GM23338 (cell line): Measurements from ENCODE around the gene COPZ1. TPM values are rescaled to one million over a fixed set of nuclear protein-coding genes. Genes with fewer than 3 reads are reported as not detected.

Experiments
- ATAC-seq: fragments of 200-7000 bp; cut with Tn5 transposase; 3 replicates; pipeline ENCODE4 v1.9.1; 2020
- DNase-seq: peaks from one replicate; pipeline ENCODE4 v3.0.0-alpha.2; 2015; ENCODE audit warnings: low spot score
- H2AFZ ChIP-seq: fragments of 200-600 bp; sonication (generic); 2 replicates; pipeline ENCODE4 v1.8.0; 2016; ENCODE audit warnings: antibody characterized with exemption, mild to moderate bottlenecking, moderate library complexity
- H3F3A ChIP-seq: fragments of 200-600 bp; sonication (generic); replicated peaks from 2 replicates; pipeline ENCODE4 v1.8.0; 2017; ENCODE audit warnings: antibody characterized with exemption, mixed run types, low read depth
- H3K27ac ChIP-seq: fragments of 200-600 bp; sonication (generic); 2 replicates; pipeline ENCODE4 v1.6.1; 2016; ENCODE audit warnings: low read depth
- H3K27me3 ChIP-seq: fragments of 200-600 bp; sonication (generic); 2 replicates; pipeline ENCODE4 v1.8.0; 2016; ENCODE audit warnings: mild to moderate bottlenecking, mixed run types, moderate library complexity; ENCODE audit not compliant: insufficient read depth
- H3K36me3 ChIP-seq: fragments of 200-600 bp; sonication (generic); 2 replicates; pipeline ENCODE4 v1.8.0; 2016; ENCODE audit warnings: mild to moderate bottlenecking; ENCODE audit not compliant: insufficient read depth
- H3K4me1 ChIP-seq: fragments of 200-600 bp; sonication (generic); 2 replicates; pipeline ENCODE4 v1.8.0; 2016; ENCODE audit warnings: mild to moderate bottlenecking, moderate library complexity; ENCODE audit not compliant: insufficient read depth
- H3K4me2 ChIP-seq: fragments of 200-600 bp; sonication (generic); 2 replicates; pipeline ENCODE4 v1.7.1; 2017; ENCODE audit warnings: mixed run types
- H3K4me3 ChIP-seq: fragments of 200-600 bp; sonication (generic); 2 replicates; pipeline ENCODE4 v1.6.1; 2016; ENCODE audit warnings: mixed run types
- H3K79me2 ChIP-seq: fragments of 200-600 bp; sonication (generic); replicated peaks from 2 replicates; pipeline ENCODE4 v1.8.0; 2017; ENCODE audit warnings: mild to moderate bottlenecking; ENCODE audit not compliant: insufficient read depth
- H3K9me2 ChIP-seq: fragments of 200-600 bp; sonication (generic); 2 replicates; pipeline ENCODE4 v1.8.0; 2017; ENCODE audit not compliant: insufficient read depth
- H4K20me1 ChIP-seq: fragments of 200-600 bp; sonication (generic); replicated peaks from 2 replicates; pipeline ENCODE4 v1.8.0; 2017; ENCODE audit warnings: mild to moderate bottlenecking; ENCODE audit not compliant: insufficient read depth
- H3K27ac Mint-ChIP-seq: 2 replicates; pipeline ENCODE4 v1.8.0; 2020; ENCODE audit warnings: inconsistent platforms, mild to moderate bottlenecking, moderate library complexity, mixed read lengths
- H3K27me3 Mint-ChIP-seq: 3 replicates; pipeline ENCODE4 v1.8.0; 2022; ENCODE audit warnings: low read depth, mild to moderate bottlenecking, moderate library complexity, mixed read lengths, inconsistent platforms; ENCODE audit not compliant: insufficient read depth, poor library complexity
- H3K36me3 Mint-ChIP-seq: 3 replicates; pipeline ENCODE4 v1.8.0; 2021; ENCODE audit warnings: low read depth, mild to moderate bottlenecking, inconsistent platforms, moderate library complexity, mixed read lengths
- H3K4me1 Mint-ChIP-seq: 3 replicates; pipeline ENCODE4 v1.8.0; 2020; ENCODE audit warnings: mild to moderate bottlenecking, inconsistent platforms, mixed read lengths
- H3K4me3 Mint-ChIP-seq: 3 replicates; pipeline ENCODE4 v1.8.0; 2021; ENCODE audit warnings: moderate library complexity, mild to moderate bottlenecking, inconsistent platforms, mixed read lengths
- H3K9me3 Mint-ChIP-seq: 3 replicates; pipeline ENCODE4 v1.8.0; 2020; ENCODE audit warnings: moderate library complexity, mild to moderate bottlenecking, inconsistent platforms, mixed read lengths
- CREB1 ChIP-seq: fragments of 250-450 bp; sonication (Bioruptor Pico); IDR thresholded peaks from 2 replicates; pipeline ENCODE4 v1.5.0; 2020; ENCODE audit warnings: low read depth, mild to moderate bottlenecking, moderate library complexity
- ETS1 ChIP-seq: IDR thresholded peaks from 2 replicates; pipeline ENCODE4 v1.6.1; 2016; ENCODE audit warnings: antibody characterized with exemption
- NANOG ChIP-seq: IDR thresholded peaks from 2 replicates; pipeline ENCODE4 v1.6.1; 2016; ENCODE audit warnings: antibody characterized with exemption, borderline replicate concordance
- POLR2AphosphoS5 ChIP-seq: IDR thresholded peaks from 2 replicates; pipeline ENCODE4 v1.6.1; 2016; ENCODE audit warnings: antibody characterized with exemption, low read depth
- REST ChIP-seq: IDR thresholded peaks from one replicate; pipeline ENCODE4 v1.6.1; 2018; ENCODE audit warnings: antibody characterized with exemption; ENCODE audit not compliant: unreplicated experiment
- STAT1 ChIP-seq: IDR thresholded peaks from one replicate; pipeline ENCODE4 v1.6.1; 2016; ENCODE audit warnings: antibody characterized with exemption; ENCODE audit not compliant: unreplicated experiment
- ZNF331 ChIP-seq: fragments of 250-450 bp; sonication (Bioruptor Pico); IDR thresholded peaks from 2 replicates; pipeline ENCODE4 v1.5.0; 2020; ENCODE audit warnings: low read depth, mild to moderate bottlenecking, moderate library complexity
- ZNF462 ChIP-seq: fragments of 250-450 bp; sonication (Bioruptor Pico); IDR thresholded peaks from 2 replicates; pipeline ENCODE4 v1.5.0; 2020; ENCODE audit warnings: mild to moderate bottlenecking, moderate library complexity
- polyA plus RNA-seq: library from polyadenylated mRNA; unstranded; fragments of >200 nt; fragmentation: Nextera tagmentation; extraction: Ambion mirVana; gene quantifications from 2 replicates; pipeline ENCODE4 v1.2.1, GENCODE V29; 2016
- total RNA-seq: library from RNA; depleted of rRNA; stranded (reverse); fragments of >200 nt; shearing (Covaris generic); gene quantifications from 2 replicates; pipeline ENCODE4 v1.2.3, GENCODE V29; 2014

COPZ1 gene
- total and polyA plus RNA-seq, 2 experiments from 2014 or later, result 79.9 to 91.2 TPM

- Histone ChIP-seq H3K9me2 (no peaks in the 10 kb centered on the region), H3K4me2 (no peak overlapping the region), H2AFZ (no peak overlapping the region), H3K4me1 (peaks cover 10% of the 10 kb centered on the region; the same call in 1 of the 2 replicates), H3K27ac (no peak overlapping the region), H3F3A (peaks cover 14% of the 10 kb centered on the region), H3K79me2 (peaks cover 12% of the 10 kb centered on the region), H3K27me3 (no peaks in the 10 kb centered on the region), H3K36me3 (peaks cover 20% of the 10 kb centered on the region), H3K4me3 (no peak overlapping the region), H4K20me1 (peaks cover 12% of the 10 kb centered on the region)
- peaks cover 24% of the 10 kb centered on the region for H3K36me3 Mint-ChIP-seq
- DNase-seq (no peak), ATAC-seq (no peak)
- H3K27ac Mint-ChIP-seq, result no peak overlapping the region
- no peak for TF ChIP-seq POLR2AphosphoS5
- no peak for TF ChIP-seq STAT1
- no peak overlapping the region for H3K4me3 Mint-ChIP-seq
- peaks cover 2% of the 10 kb centered on the region; the same call in 1 of the 3 replicates for H3K4me1 Mint-ChIP-seq
- H3K9me3 Mint-ChIP-seq, result no peaks in the 10 kb centered on the region
- H3K27me3 Mint-ChIP-seq, result peaks cover 6% of the 10 kb centered on the region
Measured at GRCh38 chr12:54338698-54339296, 13.9 kb downstream of the COPZ1 start.

- TF ChIP-seq STAT1 (no peak), REST (no peak), CREB1 (CRISPR knock-in tag) (no peak), NANOG (no peak), POLR2AphosphoS5 (no peak), ZNF462 (CRISPR knock-in tag) (no peak), ZNF331 (CRISPR knock-in tag) (no peak), ETS1 (no peak)
- ATAC-seq (no peak), DNase-seq (no peak)
- Mint-ChIP-seq H3K4me1 (peaks cover 2% of the 10 kb centered on the region; the same call in 1 of the 3 replicates), H3K36me3 (peaks cover 37% of the 10 kb centered on the region), H3K27me3 (peaks cover 7% of the 10 kb centered on the region), H3K9me3 (no peaks in the 10 kb centered on the region), H3K27ac (no peak overlapping the region), H3K4me3 (no peak overlapping the region)
- Histone ChIP-seq H4K20me1 (peaks cover 15% of the 10 kb centered on the region), H3K27ac (no peak overlapping the region), H3K79me2 (peaks cover 10% of the 10 kb centered on the region), H3K9me2 (no peaks in the 10 kb centered on the region), H3K4me2 (no peak overlapping the region), H3K36me3 (peaks cover 25% of the 10 kb centered on the region), H3K4me3 (no peak overlapping the region), H2AFZ (no peak overlapping the region), H3F3A (peaks cover 7% of the 10 kb centered on the region), H3K4me1 (peaks cover 10% of the 10 kb centered on the region; the same call in 1 of the 2 replicates), H3K27me3 (no peaks in the 10 kb centered on the region)
Measured at GRCh38 chr12:54340846-54341245, 15.9 kb downstream of the COPZ1 start.
